Activated CD8-positive, alpha-beta T cell treated with anti-CD3 and anti-CD28 coated beads, Interleukin-2, amount 10 ng/mL, durations not matched to agents 7 days and 5 days (primary cell): ENCODE results near the gene CCDC88A. TPM values are rescaled to one million over a fixed set of nuclear protein-coding genes. Genes with fewer than 3 reads are reported as not detected.
"Not testable (repeated sequence)": the region's sequence is repeated elsewhere in the genome, so short reads cannot be mapped to it uniquely, and the experiment has no call there.

ENCODE experiments used
- ATAC-seq: fragments of 150-1000 bp; cut with Tn5 transposase; one replicate; pipeline ENCODE4 v1.10.0; 2021; ENCODE audit warnings: moderate library complexity
- CTCF ChIA-PET: fragments of 350-600 bp; sonication (Branson Sonifier 250); formaldehyde crosslinking; loops from one replicate; lab custom pipeline; 2021; ENCODE audit warnings: antibody characterized with exemption; lab: Charles Lee
- POLR2A ChIA-PET: fragments of 350-600 bp; sonication (Branson Sonifier 250); formaldehyde crosslinking; loops from one replicate; lab custom pipeline; 2021; ENCODE audit warnings: antibody characterized with exemption; lab: Charles Lee
- DNase-seq: peaks from one replicate; pipeline ENCODE4 v3.0.0-alpha.2; 2020
- H3K27ac Mint-ChIP-seq: one replicate; pipeline ENCODE4 v1.8.0; 2021; ENCODE audit warnings: mild to moderate bottlenecking, mixed read lengths
- H3K27me3 Mint-ChIP-seq: one replicate; pipeline ENCODE4 v1.8.0; 2021; ENCODE audit warnings: low read depth, mixed read lengths
- H3K36me3 Mint-ChIP-seq: one replicate; pipeline ENCODE4 v1.8.0; 2021; ENCODE audit warnings: low read depth, mixed read lengths
- H3K4me1 Mint-ChIP-seq: one replicate; pipeline ENCODE4 v1.8.0; 2021; ENCODE audit warnings: low read depth, mixed read lengths
- H3K4me3 Mint-ChIP-seq: one replicate; pipeline ENCODE4 v1.8.0; 2021; ENCODE audit warnings: mild to moderate bottlenecking, mixed read lengths
- H3K9me3 Mint-ChIP-seq: one replicate; pipeline ENCODE4 v1.8.0; 2022; ENCODE audit warnings: mixed read lengths; ENCODE audit not compliant: insufficient read depth
- total RNA-seq, 2 experiments: library from RNA; stranded (reverse); gene quantifications; one replicate each; pipeline ENCODE4 v1.2.3, GENCODE V29; 2021

Gene CCDC88A
- total RNA-seq, 2 experiments from 2014 or later = 12.0 to 12.9 TPM

GRCh38 chr2:55364189-55365055 lies 55.2 kb downstream of the CCDC88A start:
- ChIA-PET POLR2A (no interaction called here), CTCF (interaction anchor here (1.0 kb wide), 1 partner anchor 67 kb away, joined by 3 read pairs; no protein-coding TSS in a partner anchor)
- no peaks in the 10 kb centered on the region for H3K4me1 Mint-ChIP-seq
- H3K9me3 Mint-ChIP-seq = no peaks in the 10 kb centered on the region
- no peaks in the 10 kb centered on the region for H3K27me3 Mint-ChIP-seq
- H3K4me3 Mint-ChIP-seq = no peak overlapping the region
- H3K36me3 Mint-ChIP-seq = no peaks in the 10 kb centered on the region
- ATAC-seq = no peak
- H3K27ac Mint-ChIP-seq = no peak overlapping the region
- no peak for DNase-seq

- CTCF ChIA-PET = no interaction called here
- no peak for ATAC-seq
- no peak overlapping the region for H3K27ac Mint-ChIP-seq
- H3K9me3 Mint-ChIP-seq = no peaks in the 10 kb centered on the region
- no peaks in the 10 kb centered on the region for H3K27me3 Mint-ChIP-seq
- no peak for DNase-seq
- POLR2A ChIA-PET = no interaction called here
- H3K4me3 Mint-ChIP-seq = no peak overlapping the region
- no peaks in the 10 kb centered on the region for H3K4me1 Mint-ChIP-seq
- H3K36me3 Mint-ChIP-seq = no peaks in the 10 kb centered on the region
Observed at GRCh38 chr2:55363636-55364035, 56.0 kb downstream of the CCDC88A start.

GRCh38 chr2:55361465-55362189 lies 58.0 kb downstream of the CCDC88A start:
- H3K27me3 Mint-ChIP-seq = no peaks in the 10 kb centered on the region
- H3K27ac Mint-ChIP-seq = no peak overlapping the region
- no peaks in the 10 kb centered on the region for H3K36me3 Mint-ChIP-seq
- CTCF ChIA-PET = no interaction called here
- H3K9me3 Mint-ChIP-seq = no peaks in the 10 kb centered on the region
- no peak overlapping the region for H3K4me3 Mint-ChIP-seq
- ATAC-seq = no peak
- POLR2A ChIA-PET = no interaction called here
- no peaks in the 10 kb centered on the region for H3K4me1 Mint-ChIP-seq
- no peak for DNase-seq

GRCh38 chr2:55358451-55358850 lies 61.2 kb downstream of the CCDC88A start:
- no peak overlapping the region for H3K4me3 Mint-ChIP-seq

GRCh38 chr2:55357927-55358326 lies 61.7 kb downstream of the CCDC88A start:
- Mint-ChIP-seq H3K27ac (no peak overlapping the region), H3K4me3 (no peak overlapping the region), H3K36me3 (no peaks in the 10 kb centered on the region), H3K27me3 (no peaks in the 10 kb centered on the region), H3K4me1 (no peaks in the 10 kb centered on the region), H3K9me3 (no peaks in the 10 kb centered on the region)
- ATAC-seq (no peak), DNase-seq (no peak)
- ChIA-PET CTCF (no interaction called here), POLR2A (no interaction called here)

More at GRCh38 chr2:55358451-55358850, 61.2 kb downstream of the CCDC88A start:
- Mint-ChIP-seq H3K27me3 (no peaks in the 10 kb centered on the region), H3K4me1 (no peaks in the 10 kb centered on the region), H3K27ac (no peak overlapping the region), H3K36me3 (no peaks in the 10 kb centered on the region), H3K9me3 (no peaks in the 10 kb centered on the region)
- no peak for ATAC-seq
- DNase-seq = no peak
- ChIA-PET CTCF (no interaction called here), POLR2A (no interaction called here)

GRCh38 chr2:55357164-55357563 lies 62.5 kb downstream of the CCDC88A start:
- Mint-ChIP-seq H3K27me3 (no peaks in the 10 kb centered on the region), H3K9me3 (no peaks in the 10 kb centered on the region), H3K27ac (no peak overlapping the region), H3K4me1 (no peaks in the 10 kb centered on the region), H3K4me3 (no peak overlapping the region), H3K36me3 (no peaks in the 10 kb centered on the region)
- ATAC-seq = no peak
- ChIA-PET CTCF (no interaction called here), POLR2A (no interaction called here)
- DNase-seq = no peak

GRCh38 chr2:55356136-55356535 lies 63.5 kb downstream of the CCDC88A start:
- H3K9me3 Mint-ChIP-seq, H3K4me3 Mint-ChIP-seq, H3K27me3 Mint-ChIP-seq, POLR2A ChIA-PET, H3K27ac Mint-ChIP-seq, CTCF ChIA-PET, DNase-seq, ATAC-seq, H3K4me1 Mint-ChIP-seq, H3K36me3 Mint-ChIP-seq: not testable (repeated sequence)

GRCh38 chr2:55355451-55355850 lies 64.2 kb downstream of the CCDC88A start:
- Mint-ChIP-seq H3K9me3 (no peaks in the 10 kb centered on the region), H3K4me3 (no peak overlapping the region), H3K27ac (no peak overlapping the region), H3K4me1 (no peaks in the 10 kb centered on the region), H3K36me3 (peaks cover 3% of the 10 kb centered on the region), H3K27me3 (no peaks in the 10 kb centered on the region)
- POLR2A ChIA-PET = no interaction called here
- ATAC-seq (no peak), DNase-seq (no peak)
- CTCF ChIA-PET = no interaction called here

GRCh38 chr2:55351672-55352071 lies 68.0 kb downstream of the CCDC88A start:
- Mint-ChIP-seq H3K9me3 (no peaks in the 10 kb centered on the region), H3K4me1 (no peaks in the 10 kb centered on the region), H3K4me3 (no peak overlapping the region), H3K27me3 (no peaks in the 10 kb centered on the region), H3K36me3 (peaks cover 5% of the 10 kb centered on the region), H3K27ac (no peak overlapping the region)
- no peak for DNase-seq
- CTCF ChIA-PET = no interaction called here
- POLR2A ChIA-PET = no interaction called here
- ATAC-seq = no peak

- Mint-ChIP-seq H3K9me3 (no peaks in the 10 kb centered on the region), H3K36me3 (peaks cover 1% of the 10 kb centered on the region), H3K27ac (no peak overlapping the region), H3K27me3 (no peaks in the 10 kb centered on the region), H3K4me3 (no peak overlapping the region), H3K4me1 (no peaks in the 10 kb centered on the region)
- ATAC-seq = no peak
- no peak for DNase-seq
- POLR2A ChIA-PET = no interaction called here
- CTCF ChIA-PET = no interaction called here
Observed at GRCh38 chr2:55345064-55345463, 74.6 kb downstream of the CCDC88A start.

GRCh38 chr2:55338268-55338667 lies 81.4 kb downstream of the CCDC88A start:
- H3K4me3 Mint-ChIP-seq = no peak overlapping the region
- H3K27ac Mint-ChIP-seq = no peak overlapping the region
- no peaks in the 10 kb centered on the region for H3K9me3 Mint-ChIP-seq
- ChIA-PET CTCF (no interaction called here), POLR2A (interaction anchor here (0.7 kb wide), 1 partner anchor 54 kb away, joined by 3 read pairs; no protein-coding TSS in a partner anchor)
- DNase-seq (no peak), ATAC-seq (no peak)
- H3K27me3 Mint-ChIP-seq = no peaks in the 10 kb centered on the region
- no peaks in the 10 kb centered on the region for H3K36me3 Mint-ChIP-seq
- H3K4me1 Mint-ChIP-seq = no peaks in the 10 kb centered on the region

GRCh38 chr2:55334728-55335127 lies 84.9 kb downstream of the CCDC88A start:
- DNase-seq (no peak), ATAC-seq (no peak)
- Mint-ChIP-seq H3K27ac (no peak overlapping the region), H3K4me1 (no peaks in the 10 kb centered on the region), H3K4me3 (no peak overlapping the region), H3K9me3 (no peaks in the 10 kb centered on the region), H3K27me3 (no peaks in the 10 kb centered on the region), H3K36me3 (no peaks in the 10 kb centered on the region)
- CTCF ChIA-PET = no interaction called here
- POLR2A ChIA-PET = no interaction called here
